ENCODE measurements around the gene FOXP1. TPM values are rescaled to one million over a fixed set of nuclear protein-coding genes. Genes with fewer than 3 reads are reported as not detected.

FOXP1 gene
- total and polyA plus RNA-seq, 2 of the 13 experiments (the other 11 are each of a cell fraction or from before 2014, with no cell fraction given), result 40.4 to 59.0 TPM

GRCh38 chr3:71329817-71330216, 253.7 kb downstream of the FOXP1 start:
- CTCF ChIA-PET (ENCODE audit: low intra/inter-chr PET ratio, low total read pairs), result no interaction called here
- Histone ChIP-seq H3K27me3 (ENCODE audit: control insufficient read depth in 1 of 2, insufficient read depth in 2 of 2, low read length in 2 of 2) (no peaks in the 10 kb centered on the region), H3K4me1 (ENCODE audit: insufficient read depth, low read length) (peaks cover 14% of the 10 kb centered on the region), H3K79me2 (ENCODE audit: insufficient read depth, low read length) (peaks cover under 1% of the 10 kb centered on the region), H3K9ac (ENCODE audit: insufficient read depth, low read depth, low read length) (no peak overlapping the region), H3K4me3 (replicated peaks in 1 of 3; ENCODE audit: insufficient read depth in 1 of 3, low read depth in 2 of 3, low read length in 3 of 3) (no peak overlapping the region), H3K4me2 (ENCODE audit: low read depth, low read length) (no peak overlapping the region), H3K9me3 (ENCODE audit: low read length) (no peaks in the 10 kb centered on the region), H2AFZ (ENCODE audit: low read length) (no peak overlapping the region), H3K27ac (ENCODE audit: extremely low read length, insufficient read depth, low read length) (no peak overlapping the region), H4K20me1 (ENCODE audit: insufficient read depth, low read length) (peaks cover 4% of the 10 kb centered on the region; the same call in 1 of the 2 replicates), H3K36me3 (replicated peaks in 1 of 2; ENCODE audit: control insufficient read depth in 1 of 2, insufficient read depth in 2 of 2, low read length in 2 of 2) (peaks cover 0 to 4% of the 10 kb centered on the region in 2 experiments; a peak in 2 of 5 replicates)
- TF ChIP-seq MED8 (CRISPR knock-in tag; IDR thresholded peaks at IDR 0.05; ENCODE audit: insufficient replicate concordance), result no peak
- TF ChIP-seq ZNF160 (CRISPR knock-in tag; IDR thresholded peaks at IDR 0.05), result no peak
- TF ChIP-seq ZNF329 (CRISPR knock-in tag; IDR thresholded peaks at IDR 0.05; ENCODE audit: low read depth), result no peak
- no peak for TF ChIP-seq ZNF850 (CRISPR knock-in tag; conservative IDR thresholded peaks at IDR 0.05)
- no peak for TF ChIP-seq ATF7-NPFF (CRISPR knock-in tag; IDR thresholded peaks at IDR 0.05; ENCODE audit: low read depth)
- no peak for TF ChIP-seq SPEN (CRISPR knock-in tag; IDR thresholded peaks at IDR 0.05; ENCODE audit: low read depth)
- no peak for TF ChIP-seq MATR3 (CRISPR knock-in tag; IDR thresholded peaks at IDR 0.05)
- no peak for TF ChIP-seq IRF1 (CRISPR knock-in tag; IDR thresholded peaks at IDR 0.05; ENCODE audit: low read depth)
- TF ChIP-seq TCF12 (IDR thresholded peaks at IDR 0.05), result no peak
- no peak for TF ChIP-seq TCF12 (CRISPR knock-in tag; IDR thresholded peaks at IDR 0.05)
- TF ChIP-seq MAFG (CRISPR knock-in tag; IDR thresholded peaks at IDR 0.05), result no peak
- TF ChIP-seq JUN (CRISPR knock-in tag; IDR thresholded peaks at IDR 0.05), result no peak
- TF ChIP-seq MEF2D (CRISPR knock-in tag; IDR thresholded peaks at IDR 0.05), result no peak
- no peak for TF ChIP-seq YY1 (IDR thresholded peaks at IDR 0.05; ENCODE audit: insufficient read depth, insufficient replicate concordance, low read depth, low read length)
- no peak for TF ChIP-seq PBX3 (CRISPR knock-in tag; IDR thresholded peaks at IDR 0.05; ENCODE audit: borderline replicate concordance)
- TF ChIP-seq E2F1 (CRISPR knock-in tag; IDR thresholded peaks at IDR 0.05), result no peak
- TF ChIP-seq ZNF34 (CRISPR knock-in tag; IDR thresholded peaks at IDR 0.05; ENCODE audit: borderline replicate concordance), result no peak
- POLR2A ChIA-PET, result no interaction called here
- ATAC-seq (no peak), DNase-seq (ENCODE audit: low spot score) (no peak), FAIRE-seq (no peak)
- WGBS (ENCODE audit: low lambda C conversion rate), result 100% methylated on average over 1 of the region's 1 CpG
- in situ Hi-C loops (cut with HindIII; ENCODE audit: extremely low pct_ligation_motif_present, low pct_unique_long_range_greater_than_20kb), result no loop called here
- BruUV-seq (replicated peaks), result no TSS peak
- intact Hi-C loops (cut with micrococcal nuclease; ENCODE audit: unreplicated experiment), result no loop called here
